Measurements from ENCODE around the gene PRMT1. TPM values are rescaled to one million over a fixed set of nuclear protein-coding genes. Genes with fewer than 3 reads are reported as not detected.

PRMT1 gene
- total and polyA plus RNA-seq, 12 donors, result 80.0 to 270 (median 127) TPM

DNA sequence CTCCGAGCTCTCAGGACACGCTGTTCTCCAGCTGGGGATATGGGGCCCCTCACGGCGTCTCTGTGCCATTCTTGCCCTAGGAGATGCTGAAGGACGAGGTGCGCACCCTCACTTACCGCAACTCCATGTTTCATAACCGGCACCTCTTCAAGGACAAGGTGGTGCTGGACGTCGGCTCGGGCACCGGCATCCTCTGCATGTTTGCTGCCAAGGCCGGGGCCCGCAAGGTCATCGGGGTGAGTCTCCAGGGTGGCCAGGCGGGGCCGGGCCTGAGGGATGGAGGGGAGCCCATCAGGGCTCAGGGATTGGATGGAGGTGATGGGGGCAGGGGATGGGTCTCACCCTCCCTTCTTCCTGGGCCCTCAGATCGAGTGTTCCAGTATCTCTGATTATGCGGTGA lies 4.8 kb downstream of the PRMT1 start:
- H3K36me3 ChIP-seq, result peaks cover 3 to 63% (median 47%) of the 10 kb centered on the region in 9 donors

DNA sequence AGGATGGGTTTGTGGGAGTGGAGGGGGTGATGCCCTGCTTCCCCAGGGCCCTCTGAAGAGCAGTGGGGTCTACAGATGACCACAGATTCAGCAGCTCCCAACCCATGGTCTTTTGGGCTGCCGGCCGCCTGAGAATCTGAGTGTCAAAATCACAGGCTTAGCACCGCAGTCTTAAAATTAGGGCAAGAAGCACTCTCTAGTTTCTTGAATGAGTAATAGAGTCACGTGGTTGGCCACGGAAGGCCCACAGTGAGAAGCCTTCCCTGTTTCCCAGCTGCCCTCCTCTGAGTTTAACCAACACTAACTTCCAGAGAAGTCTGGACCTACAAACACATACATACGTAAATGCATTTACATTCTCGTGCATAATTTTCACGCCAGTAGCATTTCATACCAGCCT lies 5.2 kb downstream of the PRMT1 start:
- no peaks in the 10 kb centered on the region for H3K9me3 ChIP-seq
- intact Hi-C loops (cut with DNase I), result loop anchor here in 1 of 10 donors (10.0 kb wide), 1 partner anchor 123 kb away; no protein-coding TSS in a partner anchor
- H3K36me3 ChIP-seq, result peaks cover 3 to 67% (median 47%) of the 10 kb centered on the region in 9 donors
- H3K27me3 ChIP-seq, result no peaks in the 10 kb centered on the region
- TF ChIP-seq, protein P1, sequence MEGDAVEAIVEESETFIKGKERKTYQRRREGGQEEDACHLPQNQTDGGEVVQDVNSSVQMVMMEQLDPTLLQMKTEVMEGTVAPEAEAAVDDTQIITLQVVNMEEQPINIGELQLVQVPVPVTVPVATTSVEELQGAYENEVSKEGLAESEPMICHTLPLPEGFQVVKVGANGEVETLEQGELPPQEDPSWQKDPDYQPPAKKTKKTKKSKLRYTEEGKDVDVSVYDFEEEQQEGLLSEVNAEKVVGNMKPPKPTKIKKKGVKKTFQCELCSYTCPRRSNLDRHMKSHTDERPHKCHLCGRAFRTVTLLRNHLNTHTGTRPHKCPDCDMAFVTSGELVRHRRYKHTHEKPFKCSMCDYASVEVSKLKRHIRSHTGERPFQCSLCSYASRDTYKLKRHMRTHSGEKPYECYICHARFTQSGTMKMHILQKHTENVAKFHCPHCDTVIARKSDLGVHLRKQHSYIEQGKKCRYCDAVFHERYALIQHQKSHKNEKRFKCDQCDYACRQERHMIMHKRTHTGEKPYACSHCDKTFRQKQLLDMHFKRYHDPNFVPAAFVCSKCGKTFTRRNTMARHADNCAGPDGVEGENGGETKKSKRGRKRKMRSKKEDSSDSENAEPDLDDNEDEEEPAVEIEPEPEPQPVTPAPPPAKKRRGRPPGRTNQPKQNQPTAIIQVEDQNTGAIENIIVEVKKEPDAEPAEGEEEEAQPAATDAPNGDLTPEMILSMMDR (IDR thresholded peaks at IDR 0.05), result no peak
- no peak for DNase-seq
- WGBS, 2 donors, result 87 to 94% methylated on average over 8 of the region's 8 CpGs
- H3K27ac ChIP-seq, result no peak overlapping the region
- H3K4me1 ChIP-seq, result peaks cover 20 to 76% (median 55%) of the 10 kb centered on the region in 9 donors
- H3K4me3 ChIP-seq, result no peak overlapping the region
- ATAC-seq, result no peak

More for the DNA sequence above, 4.8 kb downstream of the PRMT1 start:
- WGBS, 2 donors, result 77 to 78% methylated on average over 19 of the region's 19 CpGs
- H3K27ac ChIP-seq, result no peak overlapping the region
- intact Hi-C loops (cut with DNase I), result loop anchor here in 1 of 10 donors (10.0 kb wide), 1 partner anchor 123 kb away; no protein-coding TSS in a partner anchor
- H3K4me3 ChIP-seq, result no peak overlapping the region
- ATAC-seq (no peak), DNase-seq (no peak)
- H3K27me3 ChIP-seq, result no peaks in the 10 kb centered on the region
- TF ChIP-seq, protein P1 (IDR thresholded peaks at IDR 0.05), result no peak
- peaks cover 20 to 71% (median 54%) of the 10 kb centered on the region in 9 donors for H3K4me1 ChIP-seq
- H3K9me3 ChIP-seq, result no peaks in the 10 kb centered on the region

DNA sequence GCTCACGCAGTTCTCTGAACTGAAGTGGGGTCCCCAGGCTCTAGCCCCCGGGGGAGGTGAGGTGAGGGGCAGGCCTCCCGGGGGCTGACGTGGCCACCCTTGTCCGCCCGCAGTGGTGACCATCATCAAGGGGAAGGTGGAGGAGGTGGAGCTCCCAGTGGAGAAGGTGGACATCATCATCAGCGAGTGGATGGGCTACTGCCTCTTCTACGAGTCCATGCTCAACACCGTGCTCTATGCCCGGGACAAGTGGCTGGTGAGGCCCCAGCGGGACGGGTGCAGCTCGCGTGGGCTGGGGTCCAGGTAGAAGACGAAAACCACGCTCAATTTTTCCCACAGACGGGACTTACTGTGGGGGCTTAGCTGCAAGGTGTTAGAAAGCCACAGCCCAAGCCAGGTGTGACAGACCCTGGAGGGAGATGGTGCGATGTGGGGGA lies 6.8 kb downstream of the PRMT1 start:
- WGBS, 2 donors, result 95% methylated on average over 18 of the region's 18 CpGs
- Histone ChIP-seq H3K4me1 (peaks cover 13 to 77% (median 48%) of the 10 kb centered on the region in 9 donors), H3K27me3 (peaks cover 0 to under 1% (median 0%) of the 10 kb centered on the region in 7 donors), H3K9me3 (no peaks in the 10 kb centered on the region), H3K36me3 (peaks cover 3 to 76% (median 47%) of the 10 kb centered on the region in 9 donors), H3K27ac (no peak overlapping the region), H3K4me3 (no peak overlapping the region)
- DNase-seq, result no peak
- intact Hi-C loops (cut with DNase I), result loop anchor here in 1 of 10 donors (10.0 kb wide), 1 partner anchor 121 kb away; no protein-coding TSS in a partner anchor
- ATAC-seq, result no peak
- TF ChIP-seq, protein P1 (IDR thresholded peaks at IDR 0.05), result no peak

DNA sequence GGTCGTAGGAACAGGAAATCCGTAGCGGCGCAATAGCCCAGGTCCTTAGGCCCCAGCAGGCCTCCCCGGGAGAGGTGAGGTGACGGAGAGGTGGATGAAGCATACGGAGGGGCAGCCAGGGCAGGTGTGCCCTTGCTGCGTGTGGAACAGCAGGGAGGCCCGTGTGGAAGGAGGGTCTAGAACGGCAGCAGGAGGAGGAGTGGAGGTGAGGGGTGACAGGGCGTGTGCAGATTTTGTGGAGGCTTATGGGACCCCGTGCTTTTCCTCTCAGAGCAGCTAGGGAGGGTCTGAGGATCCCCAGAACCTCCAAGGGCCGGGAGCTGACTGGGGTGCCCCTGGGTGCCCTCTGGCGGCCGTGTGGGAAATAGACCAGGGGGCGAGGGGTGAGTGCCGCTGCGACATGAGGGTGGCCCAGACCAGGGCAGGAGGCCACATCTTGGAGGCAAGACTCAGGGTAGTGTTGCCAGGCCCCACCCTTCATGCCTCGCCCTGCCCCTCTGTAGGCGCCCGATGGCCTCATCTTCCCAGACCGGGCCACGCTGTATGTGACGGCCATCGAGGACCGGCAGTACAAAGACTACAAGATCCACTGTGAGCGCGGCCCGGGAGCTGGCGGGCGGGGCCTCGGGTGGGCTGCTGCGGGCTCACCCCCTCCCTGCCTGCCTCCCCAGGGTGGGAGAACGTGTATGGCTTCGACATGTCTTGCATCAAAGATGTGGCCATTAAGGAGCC lies 7.3 kb downstream of the PRMT1 start:
- ATAC-seq (no peak), DNase-seq (no peak)
- 81 to 84% methylated on average over 33 to 35 of the region's 35 CpGs for WGBS, 2 donors
- Histone ChIP-seq H3K4me3 (no peak overlapping the region), H3K27me3 (peaks cover 0 to 7% (median 0%) of the 10 kb centered on the region in 7 donors), H3K36me3 (peaks cover 3 to 76% (median 47%) of the 10 kb centered on the region in 9 donors), H3K27ac (peak overlapping the region in 1 of 10 donors; percentile 60), H3K4me1 (peaks cover 13 to 77% (median 48%) of the 10 kb centered on the region in 9 donors), H3K9me3 (no peaks in the 10 kb centered on the region)
- TF ChIP-seq, protein P1 (IDR thresholded peaks at IDR 0.05), result peak in 8 of 9 donors; percentile 7 to 51 (median 36)
- intact Hi-C loops (cut with DNase I), result loop anchor here in 1 of 10 donors (10.0 kb wide), 1 partner anchor 120 kb away; no protein-coding TSS in a partner anchor

Measured in heart right ventricle (tissue), 16 donors.